KBM-7 (cell line): ENCODE data around the gene FOXK2.
"Not testable (repeated sequence)": the region's sequence is repeated elsewhere in the genome, so short reads cannot be mapped to it uniquely, and the experiment has no call there.

Experiments
- DNase-seq: peaks from one replicate; pipeline ENCODE4 v3.0.0-alpha.2; 2015
- in situ Hi-C: fragments of 300-500 bp; cut with MboI; formaldehyde crosslinking; loops from 2 replicates; pipeline ENCODE4 v1.14.3; 2020; ENCODE audit warnings: low sequenced_read_pairs, low pct_unique_long_range_greater_than_20kb, mixed read lengths

The FOXK2 gene

DNA sequence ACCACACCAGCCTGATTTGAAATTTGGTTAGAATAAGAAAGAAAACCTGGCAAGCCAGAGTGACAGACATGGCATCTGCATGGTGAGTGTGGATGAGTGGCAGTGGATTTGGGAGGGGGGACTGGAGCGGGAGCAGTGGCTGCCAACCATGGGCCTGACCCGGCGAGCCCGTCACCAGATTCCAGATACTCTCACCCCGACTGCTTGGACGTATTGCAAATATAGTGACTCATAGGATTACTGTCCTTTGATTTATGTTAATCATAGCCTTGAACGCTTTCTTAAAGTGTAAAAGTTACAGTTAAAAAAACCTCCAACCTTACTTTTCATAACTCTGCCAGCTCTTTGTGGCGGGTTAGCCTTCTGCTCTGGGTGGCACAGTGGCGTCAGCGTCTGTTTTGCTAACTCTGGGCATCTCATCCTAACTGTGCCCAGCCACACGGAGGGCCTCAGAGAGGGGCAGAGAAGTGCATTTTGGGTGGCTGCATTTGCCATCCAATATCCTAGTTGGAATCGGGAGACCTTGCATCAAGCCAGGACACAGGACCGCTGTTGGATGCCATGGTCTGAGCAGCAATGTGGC lies 26.8 kb upstream of the FOXK2 start:
- DNase-seq = no peak
- in situ Hi-C loops = loop anchor here (25.0 kb wide), 1 partner anchor 95 kb away; no protein-coding TSS in a partner anchor

DNA sequence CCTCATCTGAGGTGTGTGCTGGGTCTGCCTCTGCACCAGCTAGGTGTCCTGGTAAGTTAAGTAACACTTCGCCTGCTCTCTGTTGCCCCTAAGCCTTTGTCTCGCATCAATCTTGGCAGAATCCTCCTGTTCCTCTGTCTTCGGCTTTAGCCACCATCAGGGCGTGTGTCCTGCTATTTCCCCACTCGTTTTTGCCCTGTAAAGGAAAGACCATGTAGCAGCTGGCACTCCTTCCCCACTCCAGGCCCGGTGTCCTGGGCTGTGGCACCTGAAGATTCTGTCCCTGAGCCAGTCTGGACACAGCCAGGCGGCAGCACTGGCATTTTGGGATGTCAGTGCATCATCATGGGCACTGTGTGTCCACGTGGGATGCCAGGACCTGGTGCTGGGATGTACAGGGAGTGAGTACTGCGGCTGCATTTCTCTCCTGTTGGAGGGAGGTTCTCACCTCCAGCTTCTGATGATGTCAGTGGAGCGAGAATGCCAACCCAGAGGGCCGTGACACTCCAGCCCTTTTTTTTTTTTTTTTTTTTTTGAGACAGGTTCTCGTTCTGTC lies 26.2 kb upstream of the FOXK2 start:
- in situ Hi-C loops = loop anchor here (25.0 kb wide), 1 partner anchor 94 kb away; no protein-coding TSS in a partner anchor
- DNase-seq = no peak

DNA sequence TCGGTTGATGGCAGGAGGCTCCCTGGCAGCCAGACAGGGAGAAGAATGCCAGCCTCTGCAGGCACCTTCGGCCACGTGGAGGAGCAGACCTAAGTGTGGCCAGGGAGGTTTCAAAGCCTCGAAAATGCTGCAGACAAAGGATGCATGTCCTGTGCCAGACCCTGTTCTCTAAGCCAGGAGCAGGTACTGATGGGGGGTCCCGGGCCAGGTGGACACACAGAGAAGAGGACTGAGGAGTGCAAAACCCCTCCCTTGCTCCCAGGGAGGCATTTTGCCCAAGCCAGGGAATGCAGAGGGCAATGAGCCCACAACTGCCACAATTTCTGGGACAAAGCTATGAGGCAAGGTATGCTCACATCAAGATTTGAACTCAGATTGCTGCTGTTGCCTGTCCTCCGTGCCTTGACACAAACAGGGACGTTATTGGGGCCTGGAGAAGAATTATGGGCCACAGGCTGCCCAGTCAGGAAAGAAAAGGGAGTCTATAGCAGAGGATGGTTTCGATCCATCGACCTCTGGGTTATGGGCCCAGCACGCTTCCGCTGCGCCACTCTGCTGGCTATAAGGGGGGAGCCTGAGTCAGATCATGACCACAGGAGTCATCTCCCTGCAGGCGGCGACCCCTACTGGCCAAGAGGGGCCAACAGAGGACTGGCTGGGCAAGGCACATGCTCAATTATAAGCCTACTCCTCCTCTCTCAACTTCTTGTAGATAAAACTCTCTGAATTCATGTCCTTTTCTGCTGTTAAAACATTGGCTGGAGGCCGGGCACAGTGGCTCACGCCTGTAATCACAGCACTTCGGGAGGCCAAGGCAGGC lies 25.1 kb upstream of the FOXK2 start:
- DNase-seq = peak; percentile 95
- in situ Hi-C loops = loop anchor here (25.0 kb wide), 1 partner anchor 93 kb away; no protein-coding TSS in a partner anchor

GRCh38 chr17:82495844-82496528 lies 23.5 kb upstream of the FOXK2 start:
- DNase-seq = no peak
- in situ Hi-C loops = loop anchor here (25.0 kb wide), 1 partner anchor 91 kb away; no protein-coding TSS in a partner anchor

DNA sequence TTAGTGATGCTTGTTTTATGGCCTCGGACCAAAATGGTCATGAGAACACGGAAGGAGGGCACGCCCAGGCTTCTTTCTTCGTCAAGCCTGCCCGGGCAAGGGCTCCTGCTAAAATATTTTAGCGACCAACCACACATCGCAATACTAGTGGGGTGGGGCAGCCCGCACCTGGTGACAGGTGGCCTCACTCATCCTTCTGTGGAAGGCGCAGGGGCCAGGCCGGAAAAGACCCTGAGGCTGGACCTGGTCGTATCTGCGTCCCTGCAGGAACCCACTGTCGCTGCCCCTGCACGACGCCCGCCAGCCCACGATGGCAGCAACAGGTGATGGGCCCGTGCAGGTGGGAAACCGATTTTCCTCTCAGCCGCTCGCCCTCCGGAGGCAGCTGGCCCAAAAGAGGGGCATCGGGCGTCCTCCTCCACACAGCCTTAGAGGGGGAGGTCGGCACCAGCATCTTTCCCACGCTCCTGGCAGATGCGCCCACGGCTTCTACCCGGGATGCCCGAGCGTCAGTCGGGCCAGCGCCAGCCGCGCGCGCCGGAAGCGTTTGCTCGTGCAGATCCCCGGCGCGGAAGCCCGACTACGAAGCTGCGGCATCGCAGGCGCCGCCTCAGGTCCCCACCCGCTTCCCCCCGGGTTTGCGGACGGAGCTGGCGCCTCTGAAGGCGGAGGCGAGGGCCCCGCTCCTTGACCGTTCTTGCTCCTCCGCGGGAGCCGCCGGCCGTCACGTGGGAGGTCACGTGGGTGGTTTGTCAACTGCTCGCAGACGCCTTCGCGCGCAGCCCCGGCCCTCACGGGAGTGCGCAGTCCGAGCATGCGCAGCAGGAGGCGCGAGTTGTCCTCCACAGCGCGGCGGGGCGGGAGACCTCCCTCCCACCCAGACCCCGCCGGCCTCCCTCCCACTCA lies 22.8 kb upstream of the FOXK2 start:
- DNase-seq = peak; percentile 90
- in situ Hi-C loops = loop anchor here (25.0 kb wide), 1 partner anchor 91 kb away; no protein-coding TSS in a partner anchor

- peak; percentile 59 for DNase-seq
- in situ Hi-C loops = loop anchor here (25.0 kb wide), 1 partner anchor 90 kb away; no protein-coding TSS in a partner anchor
Measured at GRCh38 chr17:82497483-82498405, 21.8 kb upstream of the FOXK2 start.

GRCh38 chr17:82502207-82502606 lies 17.3 kb upstream of the FOXK2 start:
- DNase-seq = no peak
- in situ Hi-C loops = no loop called here

- in situ Hi-C loops = no loop called here
- DNase-seq = no peak
Measured at GRCh38 chr17:82503094-82503727, 16.3 kb upstream of the FOXK2 start.

- in situ Hi-C loops = no loop called here
- DNase-seq = no peak
Measured at GRCh38 chr17:82503728-82504308, 15.7 kb upstream of the FOXK2 start.

DNA sequence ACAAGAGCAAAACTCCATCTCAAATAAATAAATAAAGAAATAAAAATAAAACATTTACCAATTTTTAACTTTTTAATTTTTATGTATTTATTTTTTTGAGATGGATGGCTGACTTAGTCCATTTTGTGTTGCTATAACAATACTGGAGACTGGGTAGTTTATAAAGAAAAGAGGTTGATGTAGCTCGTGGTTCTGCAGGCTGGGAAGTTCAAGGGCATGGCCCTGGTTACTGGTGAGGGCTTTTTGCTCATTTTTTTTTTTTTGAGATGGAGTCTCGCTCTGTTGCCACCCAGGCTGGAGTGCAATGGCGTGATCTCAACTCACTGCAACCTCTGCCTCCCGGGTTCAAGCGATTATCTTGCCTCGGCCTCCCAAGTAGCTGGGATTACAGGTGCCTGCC lies 14.2 kb upstream of the FOXK2 start:
- DNase-seq = no peak
- in situ Hi-C loops = no loop called here

- DNase-seq, in situ Hi-C loops: not testable (repeated sequence)
Measured at GRCh38 chr17:82506402-82506801, 13.1 kb upstream of the FOXK2 start.

DNA sequence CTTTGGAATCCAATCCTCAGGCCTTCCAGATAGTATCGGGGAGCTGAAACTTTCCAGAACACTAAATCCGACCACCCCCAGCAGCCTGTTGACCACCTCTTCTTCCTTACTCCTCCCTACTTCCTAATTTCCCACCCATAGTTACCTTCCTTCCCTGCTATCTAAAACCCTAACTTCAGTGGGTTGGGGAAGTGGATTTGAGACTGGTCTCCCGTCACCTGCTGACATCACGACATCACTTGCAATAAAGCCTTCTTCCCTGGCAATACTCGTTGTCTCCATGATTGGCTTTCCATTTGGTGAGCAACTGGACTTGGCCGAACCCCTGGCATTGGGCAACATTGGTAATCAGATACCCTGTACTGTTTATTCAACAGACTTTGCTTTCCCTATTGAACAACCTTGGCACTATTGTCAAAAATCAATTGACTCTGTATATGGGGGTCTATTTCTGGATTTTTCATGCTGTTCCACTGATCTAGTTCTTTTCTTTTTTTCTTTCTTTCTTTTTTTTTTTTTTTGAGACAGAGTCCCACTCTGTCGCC lies 11.8 kb upstream of the FOXK2 start:
- in situ Hi-C loops = no loop called here
- DNase-seq = no peak

- in situ Hi-C loops, DNase-seq: not testable (repeated sequence)
Measured at GRCh38 chr17:82511642-82512041, 7.9 kb upstream of the FOXK2 start.

DNA sequence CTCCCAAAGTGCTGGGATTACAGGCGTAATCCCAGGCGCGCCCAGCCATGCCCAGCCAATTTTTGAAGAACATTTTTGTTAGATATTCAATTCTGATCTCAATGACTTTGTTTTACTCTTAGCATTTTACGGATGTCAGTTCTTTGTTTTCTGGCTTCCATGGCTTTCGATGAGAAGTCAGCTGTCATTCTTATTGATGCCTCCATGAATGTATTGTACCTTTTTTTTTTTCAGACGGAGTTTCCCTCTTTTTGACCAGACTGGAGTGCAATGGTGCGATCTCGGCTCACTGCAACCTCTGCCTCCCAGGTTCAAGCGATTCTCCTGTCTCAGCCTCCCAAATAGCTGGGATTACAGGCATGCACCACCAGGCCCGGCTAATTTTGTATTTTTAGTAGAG lies 5.7 kb upstream of the FOXK2 start:
- in situ Hi-C loops = not testable (repeated sequence)

DNA sequence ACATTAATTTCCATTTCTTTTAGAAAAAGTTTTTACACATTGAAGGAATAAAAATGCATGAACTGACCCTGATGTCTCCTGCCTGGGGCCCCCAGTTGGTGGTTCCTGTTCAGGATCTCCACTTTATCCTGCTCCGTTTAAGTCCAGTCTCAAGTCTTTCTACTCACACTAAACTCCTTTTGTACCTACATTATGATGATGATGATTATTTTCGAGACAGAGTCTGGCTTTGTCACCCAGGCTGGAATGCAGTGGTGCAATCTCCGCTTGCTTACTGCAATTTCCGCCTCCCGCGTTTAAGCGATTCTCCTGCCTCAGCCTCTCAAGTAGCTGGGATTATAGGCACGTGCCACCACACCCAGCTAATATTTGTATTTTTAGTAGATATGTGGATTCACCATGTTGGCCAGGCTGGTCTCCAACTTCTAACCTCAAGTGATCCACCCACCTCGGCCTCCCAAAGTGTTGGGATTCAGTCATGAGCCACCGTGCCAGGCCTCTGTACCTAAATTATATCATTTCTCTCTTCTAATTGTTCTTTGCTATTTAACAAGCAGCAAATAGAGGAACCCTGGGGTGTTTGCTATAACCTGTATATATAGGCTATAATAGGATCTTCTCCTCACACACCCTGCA lies 2.2 kb upstream of the FOXK2 start:
- in situ Hi-C loops = no loop called here
- no peak for DNase-seq

More for the DNA sequence above, 5.7 kb upstream of the FOXK2 start:
- not testable (repeated sequence) for DNase-seq
